OCI-LY3 (cell line): ENCODE measurements around the gene PNMA6F.

Source experiments
- EZH2phosphoT487 ChIP-seq: fragments of 200-600 bp; shearing (Covaris generic); IDR thresholded peaks from 2 replicates; pipeline ENCODE4 v1.6.1; 2018; ENCODE audit warnings: antibody characterized with exemption, mixed run types, low read depth
- TF ChIP-seq, protein P1 (sequence below): fragments of 200-600, 300-600 bp; sonication (generic); IDR thresholded peaks from 2 replicates; pipeline ENCODE4 v1.5.1; 2014; ENCODE audit warnings: antibody characterized with exemption, low read length, low read depth

GRCh38 chrX:153312041-153312440 is 9.5 kb downstream of the PNMA6F start:
- no peak for TF ChIP-seq EZH2phosphoT487
- TF ChIP-seq, protein P1, sequence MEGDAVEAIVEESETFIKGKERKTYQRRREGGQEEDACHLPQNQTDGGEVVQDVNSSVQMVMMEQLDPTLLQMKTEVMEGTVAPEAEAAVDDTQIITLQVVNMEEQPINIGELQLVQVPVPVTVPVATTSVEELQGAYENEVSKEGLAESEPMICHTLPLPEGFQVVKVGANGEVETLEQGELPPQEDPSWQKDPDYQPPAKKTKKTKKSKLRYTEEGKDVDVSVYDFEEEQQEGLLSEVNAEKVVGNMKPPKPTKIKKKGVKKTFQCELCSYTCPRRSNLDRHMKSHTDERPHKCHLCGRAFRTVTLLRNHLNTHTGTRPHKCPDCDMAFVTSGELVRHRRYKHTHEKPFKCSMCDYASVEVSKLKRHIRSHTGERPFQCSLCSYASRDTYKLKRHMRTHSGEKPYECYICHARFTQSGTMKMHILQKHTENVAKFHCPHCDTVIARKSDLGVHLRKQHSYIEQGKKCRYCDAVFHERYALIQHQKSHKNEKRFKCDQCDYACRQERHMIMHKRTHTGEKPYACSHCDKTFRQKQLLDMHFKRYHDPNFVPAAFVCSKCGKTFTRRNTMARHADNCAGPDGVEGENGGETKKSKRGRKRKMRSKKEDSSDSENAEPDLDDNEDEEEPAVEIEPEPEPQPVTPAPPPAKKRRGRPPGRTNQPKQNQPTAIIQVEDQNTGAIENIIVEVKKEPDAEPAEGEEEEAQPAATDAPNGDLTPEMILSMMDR = no peak
